ENCODE results near the gene GREB1. TPM values are rescaled to one million over a fixed set of nuclear protein-coding genes. Genes with fewer than 3 reads are reported as not detected.

Gene GREB1
- polyA plus RNA-seq, 5 donors, result 10.0 to 18.5 (median 13.2) TPM

DNA sequence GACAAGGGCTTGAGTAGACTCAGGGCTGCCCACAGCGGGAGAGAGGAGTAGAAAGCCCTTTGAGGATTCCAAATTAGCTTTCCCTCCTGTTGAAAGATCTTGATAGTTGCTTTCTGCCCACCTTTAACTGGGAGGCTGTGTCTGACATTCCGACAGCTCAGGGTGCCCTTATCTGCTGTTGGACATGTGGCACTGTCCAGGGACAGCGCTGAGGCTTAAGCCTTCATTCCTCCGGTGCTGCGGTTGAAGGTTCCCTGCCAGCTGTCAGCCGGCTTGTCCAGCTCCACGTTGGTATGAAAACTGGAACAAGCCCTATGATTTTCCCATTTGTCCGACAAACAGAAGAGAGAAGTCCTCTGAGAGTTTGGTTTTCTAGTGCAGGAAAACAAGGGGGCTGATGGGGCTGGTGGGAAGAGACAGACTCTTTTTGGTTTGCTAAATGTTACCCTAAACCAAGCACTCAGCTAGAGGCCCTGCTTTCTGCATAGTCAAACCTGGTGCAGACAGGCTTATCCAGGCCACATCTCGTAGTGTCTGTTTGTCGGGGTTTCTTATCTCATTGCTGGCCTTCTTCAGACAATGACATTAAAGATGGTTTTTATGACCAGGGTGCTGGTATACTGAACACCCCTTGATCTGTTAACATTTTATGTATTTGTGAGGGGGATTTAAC, 24.5 kb downstream of the GREB1 start:
- no peak for DNase-seq

DNA sequence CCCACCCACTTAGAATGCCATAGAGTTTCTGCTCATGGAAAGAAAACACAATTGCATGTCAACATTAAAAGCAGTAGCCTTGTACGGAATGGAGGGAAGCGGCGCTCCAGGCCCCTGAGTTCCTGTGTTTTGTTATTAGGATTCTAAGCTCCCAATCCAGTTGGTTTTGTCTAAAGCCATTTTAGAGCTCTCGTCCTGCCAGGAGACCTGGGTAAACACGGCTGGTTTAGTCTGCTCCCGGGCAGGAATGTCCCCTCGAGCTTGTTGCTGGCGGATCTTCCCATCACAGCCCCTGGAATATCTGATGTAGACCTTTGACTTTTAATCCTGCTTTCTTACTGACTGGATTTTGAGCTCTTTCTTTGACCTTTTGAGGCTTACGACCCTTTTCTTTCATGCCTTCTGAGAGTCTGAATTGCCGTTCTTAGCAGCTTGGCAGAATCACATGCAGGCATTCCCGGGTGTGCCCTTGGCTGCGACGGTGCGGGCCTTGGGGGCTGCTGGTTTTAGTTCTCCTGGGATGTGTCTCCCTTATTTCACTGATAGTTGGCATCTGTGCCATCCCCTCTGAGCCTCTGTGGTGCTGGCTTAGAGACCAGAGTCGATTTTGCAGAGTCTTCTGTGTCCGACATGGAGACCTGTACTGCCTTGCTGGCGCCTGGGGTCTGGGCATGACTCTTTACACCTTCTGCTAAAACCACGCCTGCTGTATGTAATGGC, 25.4 kb downstream of the GREB1 start:
- no peak for DNase-seq

DNA sequence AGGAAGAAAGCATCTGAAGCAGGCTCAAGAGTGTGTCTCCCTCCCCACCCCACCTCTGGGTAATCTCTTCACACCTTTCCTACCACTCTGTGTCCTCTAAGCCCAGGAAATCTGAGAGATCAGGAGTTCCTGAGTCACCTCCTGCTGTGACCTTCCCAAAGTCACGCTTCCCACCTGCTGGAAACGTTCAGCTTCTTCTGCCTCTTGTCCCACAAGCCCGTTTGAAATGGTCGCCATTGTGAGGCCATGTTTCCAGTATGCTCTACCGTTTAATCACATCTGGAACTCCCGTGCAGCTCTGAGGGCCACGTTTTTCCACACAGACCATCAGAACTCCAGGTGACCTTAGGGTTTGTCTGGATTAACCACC, 25.9 kb downstream of the GREB1 start:
- no peak for DNase-seq

DNA sequence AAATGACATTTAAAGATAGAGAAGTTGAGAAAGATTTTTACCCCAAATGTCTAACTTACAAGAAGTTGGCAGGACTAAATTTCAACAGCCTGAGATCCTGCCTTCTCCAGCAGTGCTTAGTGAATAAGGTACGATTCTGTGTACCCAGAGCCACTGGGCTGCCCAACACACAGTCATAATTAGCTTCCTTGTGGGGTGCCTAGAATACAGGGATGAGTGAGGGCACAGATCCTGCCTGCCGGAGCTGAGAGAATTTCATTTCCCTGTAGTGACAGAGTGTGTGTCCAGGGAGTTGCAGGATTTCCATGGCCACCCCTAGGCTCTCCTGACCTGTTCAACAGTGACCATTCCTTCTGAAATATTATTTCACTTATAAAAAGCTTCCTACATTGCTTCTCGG, 27.0 kb downstream of the GREB1 start:
- DNase-seq, result no peak

DNA sequence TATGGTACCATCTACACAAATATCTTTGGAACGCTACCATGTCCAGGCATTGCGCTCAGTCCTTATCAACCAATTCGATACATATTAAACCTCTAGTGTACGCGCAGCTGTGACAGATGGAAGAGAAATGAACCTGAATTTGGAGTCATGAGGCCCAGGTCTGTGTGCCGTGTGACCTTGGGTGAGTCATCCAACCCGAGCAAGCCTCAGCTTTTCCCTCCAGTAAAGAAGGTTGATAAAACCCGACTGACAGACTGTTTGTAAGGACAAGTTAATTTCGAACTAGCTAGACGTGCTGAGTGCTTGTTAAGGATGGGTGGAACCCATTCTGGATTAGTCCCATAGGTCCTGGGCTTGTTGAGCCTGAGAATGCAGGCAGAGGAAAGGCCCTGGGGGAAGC, 28.2 kb downstream of the GREB1 start:
- no peak for DNase-seq

DNA sequence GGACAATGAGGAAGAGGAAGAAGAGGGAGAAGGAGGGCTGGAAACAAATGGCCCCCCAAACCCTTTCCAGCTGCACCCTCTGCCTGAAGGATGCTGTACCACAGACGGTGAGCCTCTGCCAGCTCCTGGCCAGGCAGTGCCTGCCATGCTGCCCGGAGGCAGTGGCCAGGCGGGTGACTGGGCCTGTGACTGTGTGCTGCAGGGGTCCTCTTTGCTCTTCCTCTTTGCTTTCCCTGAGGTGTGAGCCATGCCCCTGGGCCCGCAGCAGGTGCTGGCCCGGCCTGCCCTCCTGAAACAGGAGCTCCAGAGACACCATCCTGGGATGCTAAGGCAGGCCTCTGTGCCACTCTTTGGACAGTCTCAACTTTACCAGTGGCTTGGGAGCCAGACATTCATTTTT, 28.6 kb downstream of the GREB1 start:
- no peak for DNase-seq

DNA sequence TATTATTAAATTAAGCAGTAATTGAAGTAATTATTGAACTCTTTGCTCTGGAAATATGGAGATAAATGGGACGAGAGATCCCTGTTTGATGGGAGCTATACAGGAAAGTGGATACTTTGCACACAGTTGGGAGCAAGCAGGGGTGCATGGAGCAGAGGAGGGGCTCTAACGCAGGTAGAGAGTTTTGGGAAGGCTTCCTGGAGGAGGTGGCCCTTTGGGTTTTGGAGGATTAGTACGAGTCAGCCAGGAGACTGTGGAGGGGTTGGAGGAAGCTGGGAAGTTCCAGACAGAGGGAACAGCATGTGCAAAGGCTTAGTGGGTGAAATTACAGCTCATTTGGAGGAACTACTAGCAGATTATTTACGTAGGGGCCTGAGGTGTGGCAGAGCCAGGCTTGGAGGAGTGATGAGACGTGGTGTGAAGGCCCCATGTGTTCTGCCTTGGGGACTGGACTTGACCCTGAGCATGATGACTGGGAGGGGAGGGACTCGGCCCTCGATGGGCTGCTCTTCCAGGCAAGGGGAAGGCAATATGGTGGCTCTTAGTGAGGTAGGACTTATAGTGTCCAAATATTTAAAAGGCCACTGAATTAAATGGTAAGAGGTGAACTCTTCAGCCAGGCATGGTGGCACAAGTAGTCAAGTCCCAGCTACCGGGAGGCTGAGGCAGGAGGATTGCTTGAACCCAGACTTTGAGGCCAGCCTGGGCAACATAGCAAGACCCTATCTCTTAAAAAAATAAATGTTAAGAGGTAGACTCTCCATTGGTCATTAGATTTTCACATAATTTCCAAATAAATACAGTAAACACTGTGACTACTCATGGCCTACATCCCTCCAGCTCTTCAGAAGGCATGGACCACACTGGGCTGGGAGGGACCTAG, 30.2 kb downstream of the GREB1 start:
- no peak for DNase-seq

DNA sequence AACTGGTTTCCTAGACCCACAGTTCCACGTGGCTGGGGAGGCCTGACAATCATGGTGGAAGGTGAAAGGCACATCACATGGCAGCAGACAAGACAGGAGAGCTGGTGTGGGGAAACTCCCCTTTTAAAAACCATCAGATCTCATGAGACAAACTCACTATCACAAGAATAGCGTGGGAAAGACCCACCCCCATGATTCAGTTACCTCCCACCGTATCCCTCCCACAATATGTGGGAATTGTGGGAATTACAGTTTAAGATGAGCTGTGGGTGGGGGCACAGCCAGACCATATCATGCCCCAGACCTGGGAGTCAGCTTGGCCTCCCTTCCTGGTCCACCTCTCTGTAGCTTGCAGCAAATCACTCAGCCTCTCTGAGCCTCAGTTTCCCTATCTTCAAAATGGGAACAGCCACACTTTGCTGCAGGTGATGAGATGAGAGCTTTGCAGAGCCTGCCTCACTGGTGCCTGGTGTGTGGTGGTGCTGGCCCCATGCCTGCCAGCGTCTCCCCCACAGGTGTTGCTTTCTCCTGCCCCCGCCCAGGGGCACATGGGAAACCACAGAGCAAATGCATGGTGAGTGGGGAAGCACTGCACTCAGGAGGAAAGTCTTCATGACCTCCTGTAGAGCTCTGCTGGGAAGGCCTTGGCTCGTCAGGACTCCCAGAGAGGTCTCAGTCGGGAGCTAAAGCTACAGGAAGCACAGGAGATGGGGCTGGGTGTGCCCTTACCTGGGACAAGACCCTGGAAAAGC, 31.1 kb downstream of the GREB1 start:
- no peak for DNase-seq

DNA sequence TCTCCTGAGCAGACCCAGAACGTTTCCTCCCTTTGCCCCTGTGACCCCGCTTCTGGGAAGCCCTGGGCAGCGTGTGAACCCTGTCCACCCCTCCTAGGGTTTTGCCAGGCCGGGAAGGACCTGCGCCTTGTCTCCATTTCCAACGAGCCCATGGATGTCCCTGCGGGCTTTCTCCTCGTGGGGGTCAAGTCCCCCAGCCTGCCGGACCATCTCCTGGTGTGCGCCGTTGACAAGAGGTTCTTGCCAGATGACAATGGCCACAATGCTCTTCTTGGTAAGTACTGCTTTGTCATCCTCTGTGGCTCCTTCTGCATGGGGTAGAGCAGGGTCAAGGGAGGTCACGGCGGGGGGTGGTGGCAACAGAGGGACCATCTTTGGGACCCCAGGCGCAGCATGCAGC, 32.5 kb downstream of the GREB1 start:
- no peak for DNase-seq

DNA sequence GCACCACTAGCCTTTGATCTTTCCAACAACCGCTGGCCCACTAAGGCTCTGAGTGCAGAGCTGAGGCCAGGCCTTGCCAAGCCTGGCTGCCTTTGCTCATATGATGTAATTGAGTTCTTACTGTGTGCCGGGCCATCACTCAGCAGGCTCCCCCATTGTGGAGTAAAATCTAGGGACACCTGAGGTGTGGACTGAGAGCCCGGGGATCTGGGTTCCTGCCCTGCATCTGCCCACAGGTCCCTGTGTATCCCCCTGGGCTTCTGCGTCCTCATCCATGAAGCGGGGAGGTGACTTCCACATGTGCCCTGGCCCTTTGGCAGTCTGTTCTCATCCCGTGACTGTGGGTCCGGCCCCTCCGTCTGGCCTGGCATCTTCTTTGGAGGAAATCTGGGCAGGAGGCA, 33.8 kb downstream of the GREB1 start:
- no peak for DNase-seq

DNA sequence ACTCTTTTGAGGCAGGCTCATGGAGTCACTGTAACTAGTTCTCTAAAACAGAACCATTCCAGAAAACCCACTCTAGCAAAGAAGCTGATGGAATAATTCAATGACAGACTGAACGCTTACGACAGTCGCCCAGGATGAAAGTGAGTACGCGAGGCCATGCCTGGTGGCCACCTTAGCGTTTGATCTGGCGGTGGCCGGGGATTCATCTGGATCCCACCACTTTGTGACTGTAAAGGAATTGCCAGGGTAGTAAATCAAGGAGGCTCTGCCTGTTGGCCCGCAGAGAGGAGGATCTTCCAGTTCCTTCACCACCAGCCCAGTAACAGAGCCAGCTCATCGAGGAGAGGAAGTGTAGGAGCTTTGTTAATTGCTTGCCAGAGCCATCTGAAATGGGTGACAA, 34.6 kb downstream of the GREB1 start:
- no peak for DNase-seq

DNA sequence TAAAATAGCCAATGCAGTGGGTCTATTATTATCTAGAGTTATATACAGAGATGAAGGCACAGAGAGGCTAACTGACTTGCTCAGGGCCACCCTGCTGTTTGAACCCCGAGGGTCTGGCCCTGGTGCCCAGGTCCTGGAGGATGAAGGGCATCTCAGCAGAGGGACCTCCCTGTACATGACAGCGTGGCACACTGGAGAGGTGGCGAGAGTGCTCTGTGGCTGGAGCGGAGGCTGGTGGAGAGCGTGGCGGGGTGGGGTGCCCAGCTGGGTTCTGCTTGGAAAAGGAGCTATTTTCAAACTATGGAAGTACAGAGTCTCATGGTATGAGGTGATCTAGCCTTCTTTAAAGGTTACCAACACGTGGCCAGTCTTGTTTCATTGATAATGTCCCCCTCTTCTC, 35.8 kb downstream of the GREB1 start:
- DNase-seq, result no peak

DNA sequence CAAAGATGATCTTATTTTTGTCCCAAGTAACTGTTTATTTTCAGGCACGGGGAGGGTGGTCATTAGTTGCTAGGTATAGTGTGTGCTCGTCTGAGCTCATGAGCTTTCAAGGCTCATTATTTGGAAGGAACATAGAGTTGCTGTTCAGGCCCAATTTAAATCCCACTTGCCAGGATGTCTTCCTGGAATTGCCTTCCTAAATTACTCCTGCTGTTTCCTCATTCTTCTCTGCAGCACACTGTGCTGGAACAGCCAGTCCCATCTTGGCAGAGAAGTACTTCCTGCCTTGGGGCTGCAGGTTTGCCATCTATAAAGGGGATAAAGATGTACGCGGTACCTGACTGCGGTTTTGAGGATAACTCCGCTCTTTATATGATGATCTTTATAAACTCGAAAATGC, 37.3 kb downstream of the GREB1 start:
- no peak for DNase-seq

DNA sequence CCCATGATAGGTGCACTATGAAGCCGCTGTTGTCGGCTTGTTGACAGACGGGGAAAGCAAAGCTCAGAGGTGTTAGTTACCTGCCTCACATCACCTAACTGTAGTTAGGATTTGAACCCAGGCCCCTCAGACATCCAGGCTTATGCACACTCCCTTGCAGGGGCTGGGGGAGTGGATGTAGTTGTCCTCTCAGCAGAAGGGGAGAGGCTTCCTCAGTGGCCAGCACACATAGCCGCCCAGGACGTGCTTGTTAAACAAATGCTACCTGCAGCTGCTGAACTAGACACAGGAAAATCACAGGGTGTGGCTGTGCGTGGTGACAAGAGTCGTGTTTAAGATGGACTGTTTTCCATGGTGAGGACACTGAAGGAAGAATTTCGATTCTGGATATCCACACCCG, 39.2 kb downstream of the GREB1 start:
- DNase-seq, result no peak

DNA sequence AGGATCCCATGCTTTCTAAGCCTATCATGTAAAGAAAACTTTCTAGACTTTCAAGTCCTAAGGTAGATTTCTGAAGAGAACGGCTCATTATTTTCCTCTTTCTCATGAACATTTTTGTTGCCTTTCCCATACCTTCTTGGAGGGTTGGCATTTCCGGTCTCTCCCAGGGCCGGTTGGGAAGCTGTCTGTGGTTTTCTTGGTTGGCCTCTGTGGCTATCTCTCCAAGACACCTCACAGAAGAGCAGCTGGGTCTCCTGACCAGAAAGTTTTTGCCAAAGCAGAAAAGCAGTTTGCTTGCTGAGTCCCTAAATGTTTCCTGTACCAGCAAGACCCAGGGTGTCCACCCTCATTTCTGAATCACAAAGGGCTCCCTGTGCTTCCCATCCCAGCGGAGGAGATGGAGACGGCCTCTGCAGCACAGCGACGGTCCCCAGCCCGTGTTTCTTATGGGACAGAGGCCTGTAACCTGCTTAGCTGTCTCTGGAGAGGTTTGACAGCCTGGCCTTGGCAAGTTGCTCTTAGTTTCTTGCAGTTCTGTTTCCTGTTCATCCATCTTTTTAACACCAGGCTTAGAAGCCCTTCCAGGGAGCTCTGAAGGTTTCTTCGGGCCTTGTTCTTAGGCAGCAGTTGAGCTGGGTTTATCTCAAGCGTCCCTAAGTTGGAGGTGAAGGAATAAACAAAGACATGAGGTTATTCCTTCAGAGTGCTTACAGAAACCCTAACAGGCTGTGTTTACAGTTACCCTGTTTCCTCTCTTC, 39.8 kb downstream of the GREB1 start:
- DNase-seq, result no peak

DNA sequence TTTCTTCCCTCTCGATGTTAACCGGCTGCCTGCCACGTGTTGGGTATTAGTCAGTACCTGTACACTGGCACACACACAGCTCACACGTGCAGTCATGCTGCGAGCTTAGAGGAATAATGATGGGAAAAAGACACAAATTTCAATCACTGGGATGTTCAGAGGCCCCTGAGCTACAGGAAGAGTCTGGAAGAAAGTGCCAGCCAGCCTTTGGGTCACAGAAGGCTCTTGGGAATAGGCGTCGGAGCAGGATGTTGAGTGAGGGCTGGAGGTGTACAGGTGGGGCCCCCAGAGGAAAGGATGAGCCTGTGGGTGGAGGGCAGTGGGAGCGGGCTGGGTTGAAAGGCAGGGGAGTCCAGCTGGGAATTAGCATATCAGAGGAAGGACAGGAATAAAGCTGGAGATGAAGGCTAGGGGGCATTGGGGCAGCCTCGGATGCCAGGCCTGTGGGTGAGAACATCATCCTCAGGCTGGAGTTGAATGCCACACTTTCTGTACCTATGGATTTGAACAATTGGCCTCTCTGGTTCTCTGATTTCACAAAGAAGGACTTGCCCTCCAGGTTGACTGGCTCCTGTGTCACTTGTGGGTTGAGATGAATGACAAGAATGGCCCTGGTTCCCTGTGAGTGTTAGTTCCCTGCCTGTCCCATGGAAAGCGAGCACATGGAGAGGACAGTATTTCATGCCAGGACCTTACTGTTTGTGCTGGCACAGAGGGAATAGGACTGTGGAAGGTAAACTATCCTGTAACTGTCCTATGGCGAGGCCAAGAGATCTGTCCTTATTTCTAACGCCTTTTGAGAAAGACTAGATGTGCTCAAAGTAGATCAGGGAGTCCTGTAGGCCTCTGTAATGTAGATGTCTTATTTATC, 40.6 kb downstream of the GREB1 start:
- DNase-seq, result no peak

DNA sequence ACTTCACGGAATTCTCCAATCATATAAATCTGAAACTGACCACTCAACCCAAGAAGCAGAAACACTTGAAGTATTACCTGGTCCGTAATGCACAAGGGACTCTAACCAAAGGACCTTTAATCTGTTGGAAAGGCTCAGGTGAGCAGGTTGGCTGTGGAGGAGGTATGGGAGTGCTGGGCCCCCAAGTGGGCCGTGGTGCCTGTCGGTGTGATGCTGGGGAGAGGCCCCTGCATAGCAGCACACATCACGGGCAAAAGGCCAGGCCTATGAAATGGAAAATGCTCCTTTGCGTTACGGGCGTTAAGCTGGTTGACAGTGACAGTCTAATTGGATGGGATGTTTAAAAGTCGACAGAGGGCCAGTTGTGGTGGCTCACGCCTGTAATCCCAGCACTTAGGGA, 42.6 kb downstream of the GREB1 start:
- no peak for DNase-seq

DNA sequence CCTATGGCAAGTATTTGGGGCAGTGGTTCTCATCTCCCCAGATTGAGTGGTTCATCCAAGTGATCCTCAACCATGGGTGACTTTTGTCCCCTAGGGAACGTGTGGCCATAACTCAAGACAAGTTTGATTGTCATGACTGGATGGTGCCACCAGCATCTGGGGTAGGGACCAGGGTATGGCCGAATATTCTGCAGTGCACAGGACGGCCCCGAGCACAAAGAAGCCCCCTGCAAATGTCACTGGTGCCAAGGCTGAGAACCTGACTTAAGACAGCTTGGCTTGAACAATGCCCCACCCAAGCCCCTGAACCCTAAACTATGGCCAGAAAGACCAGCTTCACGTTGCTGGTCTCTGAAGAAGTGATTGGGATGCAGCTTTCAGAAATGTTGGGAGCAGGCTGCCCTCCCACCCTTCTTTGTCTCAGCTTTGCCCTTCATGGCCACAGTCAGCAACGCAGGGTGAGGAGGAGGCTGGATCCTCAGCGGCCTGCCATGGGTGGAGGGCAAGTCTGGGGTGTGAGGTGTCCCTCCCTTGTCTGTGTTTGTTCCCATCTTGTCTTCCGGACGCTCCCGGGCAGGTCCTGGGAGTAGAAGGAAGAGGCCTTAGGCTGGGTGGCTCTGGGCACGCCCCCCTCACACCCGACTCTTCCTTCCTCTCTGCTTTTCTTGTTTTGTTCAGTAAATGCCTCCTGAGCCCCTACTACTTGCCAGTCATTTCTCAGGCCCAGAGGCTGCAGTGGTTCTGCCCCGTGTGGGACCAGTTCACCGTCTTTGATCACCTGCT, 43.4 kb downstream of the GREB1 start:
- DNase-seq, result no peak
